Gastroesophageal sphincter (tissue), 3 donors: ENCODE results near the gene HPCAL1.

Experiments
- CTCF ChIP-seq, 4 experiments: fragments of 200-600 bp in 2 of 4; fragments of 450-650 bp in 2 of 4; sonication (generic) in 1 of 4; IDR thresholded peaks; one replicate each; pipeline ENCODE4 v1.5.1; 2017 to 2019; ENCODE audit warnings: antibody characterized with exemption in 4 of 4, mild to moderate bottlenecking in 2 of 4, moderate library complexity in 2 of 4
- EP300 ChIP-seq: sonication (generic); formaldehyde crosslinking; IDR thresholded peaks from one replicate; pipeline ENCODE4 v1.6.1; 2017; ENCODE audit warnings: antibody characterized with exemption, mild to moderate bottlenecking
- POLR2A ChIP-seq, 2 donors: fragments of 450-650 bp; IDR thresholded peaks; one replicate each; pipeline ENCODE4 v1.6.1; 2017; ENCODE audit warnings: antibody characterized with exemption in 2 of 2, mild to moderate bottlenecking in 2 of 2, moderate library complexity in 1 of 2

DNA sequence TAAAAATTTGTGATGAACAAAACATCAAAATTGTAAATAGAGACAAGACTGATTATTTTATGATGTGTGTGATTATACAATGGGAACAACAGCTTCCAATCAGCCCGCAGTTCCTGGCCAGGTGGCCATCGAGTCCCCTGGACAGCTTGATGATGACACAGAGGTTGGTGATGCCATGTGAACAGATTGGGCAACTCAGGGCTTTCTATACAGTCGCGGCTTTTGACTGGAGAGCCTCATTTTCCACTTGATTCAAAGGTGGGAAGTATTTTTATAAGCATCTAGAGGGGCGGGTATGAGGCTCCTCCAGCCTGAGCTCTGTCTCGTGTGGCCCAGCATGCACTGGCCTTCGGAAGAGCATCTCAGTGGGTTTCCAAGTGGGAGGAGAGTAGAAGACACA lies 14.9 kb upstream of the HPCAL1 start:
- TF ChIP-seq CTCF (IDR thresholded peaks at IDR 0.05) (no peak), EP300 (no peak), POLR2A (IDR thresholded peaks at IDR 0.05) (no peak)
